ENCODE measurements around the gene RNPEP. TPM values are rescaled to one million over a fixed set of nuclear protein-coding genes. Genes with fewer than 3 reads are reported as not detected.

The RNPEP gene
- total and polyA plus RNA-seq, 7 donors, result 23.9 to 86.5 (median 38.5) TPM

GRCh38 chr1:201968202-201968925 lies 14.1 kb upstream of the RNPEP start:
- H3K27me3 ChIP-seq, result no peaks in the 10 kb centered on the region
- peaks cover 8 to 74% (median 38%) of the 10 kb centered on the region in 4 donors for H3K36me3 ChIP-seq
- intact Hi-C loops (cut with DNase I), result no loop called here
- no peak overlapping the region for H3K27ac ChIP-seq
- TF ChIP-seq EP300 (IDR thresholded peaks at IDR 0.05) (no peak), POLR2AphosphoS5 (IDR thresholded peaks at IDR 0.05) (no peak), CTCF (IDR thresholded peaks at IDR 0.05) (no peak), POLR2A (IDR thresholded peaks at IDR 0.05) (no peak)
- DNase-seq, result no peak
- no peaks in the 10 kb centered on the region for H3K9me3 ChIP-seq
- WGBS, 2 donors, result 91% methylated on average over 16 of the region's 16 CpGs
- H3K4me3 ChIP-seq, result no peak overlapping the region
- peaks cover 0 to 5% (median 2%) of the 10 kb centered on the region in 4 donors for H3K4me1 ChIP-seq

- TF ChIP-seq EP300 (IDR thresholded peaks at IDR 0.05), result no peak
- TF ChIP-seq POLR2A (IDR thresholded peaks at IDR 0.05), result no peak
- TF ChIP-seq CTCF (IDR thresholded peaks at IDR 0.05), result no peak
- TF ChIP-seq POLR2AphosphoS5 (IDR thresholded peaks at IDR 0.05), result no peak
- H3K4me1 ChIP-seq, result peaks cover 0 to 5% (median 2%) of the 10 kb centered on the region in 4 donors
- no peak overlapping the region for H3K27ac ChIP-seq
- no peaks in the 10 kb centered on the region for H3K9me3 ChIP-seq
- H3K36me3 ChIP-seq, result peaks cover 8 to 52% (median 18%) of the 10 kb centered on the region in 4 donors
- H3K27me3 ChIP-seq, result no peaks in the 10 kb centered on the region
- DNase-seq, result no peak
- intact Hi-C loops (cut with DNase I), result no loop called here
- 48 to 64% methylated on average over 9 of the region's 9 CpGs for whole genome bisulfite sequencing, 2 donors
- no peak overlapping the region for H3K4me3 ChIP-seq
Measured at GRCh38 chr1:201970334-201971159, 11.9 kb upstream of the RNPEP start.

GRCh38 chr1:201982082-201982622 lies 296 bp upstream of the RNPEP start:
- H3K4me1 ChIP-seq, result peaks cover 0 to 18% (median 15%) of the 10 kb centered on the region in 4 donors
- peak; percentile 85 for DNase-seq
- peak overlapping the region; percentile 70 to 100 (median 96) for H3K4me3 ChIP-seq
- 3 to 9% methylated on average over 31 of the region's 31 CpGs for WGBS, 2 donors
- no peaks in the 10 kb centered on the region for H3K36me3 ChIP-seq
- no peaks in the 10 kb centered on the region for H3K9me3 ChIP-seq
- no peak for TF ChIP-seq POLR2A (IDR thresholded peaks at IDR 0.05)
- TF ChIP-seq CTCF (IDR thresholded peaks at IDR 0.05), result no peak
- no peak for TF ChIP-seq POLR2AphosphoS5 (IDR thresholded peaks at IDR 0.05)
- TF ChIP-seq EP300 (IDR thresholded peaks at IDR 0.05), result no peak
- peak overlapping the region; percentile 92 to 96 (median 94) for H3K27ac ChIP-seq
- no peaks in the 10 kb centered on the region for H3K27me3 ChIP-seq
- intact Hi-C loops (cut with DNase I), result loop anchor here (5.0 to 10.0 kb wide), 2 partner anchors 155 to 277 kb away; partner anchors contain the start of gene IPO9

GRCh38 chr1:201983380-201983805 lies 945 bp downstream of the RNPEP start:
- H3K36me3 ChIP-seq, result peaks cover 0 to under 1% (median 0%) of the 10 kb centered on the region in 4 donors
- intact Hi-C loops (cut with DNase I), result loop anchor here (5.0 to 10.0 kb wide), 2 partner anchors 156 to 279 kb away; partner anchors contain the start of gene IPO9
- H3K27ac ChIP-seq, result peak overlapping the region; percentile 92 to 96 (median 94)
- peaks cover 0 to 18% (median 15%) of the 10 kb centered on the region in 4 donors for H3K4me1 ChIP-seq
- no peaks in the 10 kb centered on the region for H3K27me3 ChIP-seq
- TF ChIP-seq CTCF (IDR thresholded peaks at IDR 0.05), result peak in 1 of 4 experiments; percentile 4
- TF ChIP-seq EP300 (IDR thresholded peaks at IDR 0.05), result no peak
- no peaks in the 10 kb centered on the region for H3K9me3 ChIP-seq
- WGBS, 2 donors, result 4 to 13% methylated on average over 11 of the region's 11 CpGs
- DNase-seq, result no peak
- H3K4me3 ChIP-seq, result peak overlapping the region; percentile 70 to 100 (median 96)

Measured in sigmoid colon (tissue), 7 donors.